ENCODE data around the gene RBMS3. TPM values are rescaled to one million over a fixed set of nuclear protein-coding genes. Genes with fewer than 3 reads are reported as not detected.

Gene RBMS3
- total RNA-seq, 1 experiment from 2014 or later = 0.42 TPM

- Histone ChIP-seq H2AFZ (ENCODE audit: low read depth, low read length, poor library complexity, severe bottlenecking) (peak overlapping the region; percentile 8), H4K20me1 (ENCODE audit: insufficient read depth) (no peaks in the 10 kb centered on the region), H3K4me1 (ENCODE audit: control insufficient read depth in 1 of 2, insufficient read depth in 2 of 2, low read length in 2 of 2) (no peaks in the 10 kb centered on the region), H3K27me3 (ENCODE audit: insufficient read depth, low read length) (no peaks in the 10 kb centered on the region), H3K4me3 (replicated peaks in 1 of 2; ENCODE audit: low read depth in 1 of 2, low read length in 2 of 2) (no peak overlapping the region), H3K9me3 (ENCODE audit: control insufficient read depth in 1 of 2, insufficient read depth in 1 of 2, low read depth in 1 of 2, low read length in 2 of 2) (no peaks in the 10 kb centered on the region), H3K9ac (ENCODE audit: low read length) (no peak overlapping the region), H3K27ac (ENCODE audit: low read depth, low read length) (no peak overlapping the region), H3K9me2 (ENCODE audit: insufficient read depth) (no peaks in the 10 kb centered on the region), H3K79me2 (ENCODE audit: insufficient read depth, low read length) (no peaks in the 10 kb centered on the region), H3K4me2 (ENCODE audit: low read length) (no peak overlapping the region), H3K36me3 (ENCODE audit: control insufficient read depth in 1 of 2, insufficient read depth in 2 of 2, low read length in 2 of 2) (no peaks in the 10 kb centered on the region)
- ATAC-seq (no peak), DNase-seq (ENCODE audit: low read depth, low spot score) (no peak)
- RAD21 ChIA-PET (ENCODE audit: low non-redundant PET in 1 of 2, low total read pairs in 2 of 2, uncharacterized antibody in 2 of 2, unreplicated experiment in 2 of 2) = no interaction called here
- intact Hi-C loops (cut with micrococcal nuclease) = no loop called here
- CTCF ChIA-PET = no interaction called here
- no peak for TF ChIP-seq EZH2phosphoT487 (IDR thresholded peaks at IDR 0.05; ENCODE audit: borderline replicate concordance)
- TF ChIP-seq YY1 (IDR thresholded peaks at IDR 0.05; ENCODE audit: extremely low read depth, insufficient replicate concordance, low read depth, low read length) = peak; percentile 62
- no peak for TF ChIP-seq POLR2AphosphoS5 (IDR thresholded peaks at IDR 0.05; ENCODE audit: low read depth, low read length)
- TF ChIP-seq MAX (IDR thresholded peaks at IDR 0.05) = no peak
- TF ChIP-seq EGR1 (IDR thresholded peaks at IDR 0.05; ENCODE audit: low read depth) = no peak
- no peak for TF ChIP-seq SRF (IDR thresholded peaks at IDR 0.05; ENCODE audit: low read depth)
- TF ChIP-seq ZBTB33 (IDR thresholded peaks at IDR 0.05; ENCODE audit: extremely low read depth, insufficient replicate concordance, low read length) = no peak
- TF ChIP-seq EZH2 (IDR thresholded peaks at IDR 0.05) = no peak
- no peak for TF ChIP-seq POLR2A (IDR thresholded peaks at IDR 0.05; ENCODE audit: borderline replicate concordance, extremely low read depth, insufficient read depth, insufficient read length)
- BruUV-seq (replicated peaks) = no TSS peak
- POLR2A ChIA-PET = no interaction called here
Measured at GRCh38 chr3:29789686-29790085, 508.8 kb downstream of the RBMS3 start.

All from HCT116 (cell line).